ENCODE data around the gene IRAK3. TPM values are rescaled to one million over a fixed set of nuclear protein-coding genes. Genes with fewer than 3 reads are reported as not detected.

IRAK3 gene
- total RNA-seq, 1 experiment from 2014 or later = 0.07 TPM

- no peak for DNase-seq
- no peaks in the 10 kb centered on the region; the same call in 1 of the 2 replicates for H3K9me3 ChIP-seq (ENCODE audit: insufficient read depth, low read depth)
- H3K36me3 ChIP-seq (ENCODE audit: low read depth) = no peaks in the 10 kb centered on the region
- POLR2A ChIA-PET (ENCODE audit: unreplicated experiment) = interaction anchor here (0.5 kb wide), 1 partner anchor 428 kb away, joined by 19 read pairs; no protein-coding TSS in a partner anchor
- no peaks in the 10 kb centered on the region for H3K27me3 ChIP-seq (ENCODE audit: insufficient read depth, low read depth)
- TF ChIP-seq EZH2 (IDR thresholded peaks at IDR 0.05; ENCODE audit: low read depth) (no peak), CTCF (conservative IDR thresholded peaks at IDR 0.05) (no peak)
- peak overlapping the region; percentile 80 for H3K4me2 ChIP-seq
- H2AFZ ChIP-seq = peak overlapping the region; percentile 92; the same call in 1 of the 2 replicates
- H3K9me2 ChIP-seq (ENCODE audit: insufficient read depth) = 0 out of 2 replicates have a peak, but pooled peaks cover 3% of the 10 kb centered on the region
- peak overlapping the region; percentile 87; the same call in 1 of the 2 replicates for H3K27ac ChIP-seq
- peak overlapping the region; percentile 74; the same call in 1 of the 2 replicates for H3K4me3 ChIP-seq
- BruUV-seq (replicated peaks) = no TSS peak
- H3K4me1 ChIP-seq (replicated peaks; ENCODE audit: insufficient read depth) = peaks cover 10% of the 10 kb centered on the region
- peaks cover 22% of the 10 kb centered on the region for H3K79me2 ChIP-seq (ENCODE audit: low read depth)
- H3F3A ChIP-seq (ENCODE audit: insufficient read depth, low read depth) = peaks cover 19% of the 10 kb centered on the region
- intact Hi-C loops (cut with micrococcal nuclease; ENCODE audit: unreplicated experiment) = loop anchor here (2.0 kb wide), 1 partner anchor 38 kb away; the partner anchor contains the start of gene LLPH
- CTCF ChIA-PET = no interaction called here
- H4K20me1 ChIP-seq (ENCODE audit: insufficient read depth) = no peaks in the 10 kb centered on the region
Observed at GRCh38 chr12:66168410-66168809, 20.6 kb upstream of the IRAK3 start.

- Histone ChIP-seq H3K4me3 (peak within 1 kb of the TSS; percentile 74), H3K36me3 (ENCODE audit: low read depth) (no peaks in the 10 kb centered on the region), H3K9me3 (ENCODE audit: insufficient read depth, low read depth) (no peaks in the 10 kb centered on the region; the same call in 1 of the 2 replicates), H3F3A (ENCODE audit: insufficient read depth, low read depth) (peaks cover 19% of the 10 kb centered on the region), H4K20me1 (ENCODE audit: insufficient read depth) (no peaks in the 10 kb centered on the region), H2AFZ (peak within 1 kb of the TSS; percentile 92), H3K79me2 (ENCODE audit: low read depth) (peaks cover 22% of the 10 kb centered on the region), H3K27me3 (ENCODE audit: insufficient read depth, low read depth) (no peaks in the 10 kb centered on the region), H3K27ac (peak within 1 kb of the TSS; percentile 87), H3K4me1 (replicated peaks; ENCODE audit: insufficient read depth) (peaks cover 10% of the 10 kb centered on the region), H3K9me2 (ENCODE audit: insufficient read depth) (0 out of 2 replicates have a peak, but pooled peaks cover 3% of the 10 kb centered on the region), H3K4me2 (peak within 1 kb of the TSS; percentile 80)
- ChIA-PET POLR2A (ENCODE audit: unreplicated experiment) (interaction anchor here (0.5 to 0.7 kb wide), 6 partner anchors 46 to 710 kb away, joined by 3 to 19 read pairs (median 6); no protein-coding TSS in a partner anchor), CTCF (interaction anchor here (0.6 to 0.7 kb wide), 7 partner anchors 19 to 345 kb away, joined by 3 to 7 read pairs (median 4); no protein-coding TSS in a partner anchor)
- TF ChIP-seq CTCF (conservative IDR thresholded peaks at IDR 0.05) = peak; percentile 59; the same call in 1 of the 2 replicates
- TF ChIP-seq EZH2 (IDR thresholded peaks at IDR 0.05; ENCODE audit: low read depth) = no peak
- BruUV-seq (replicated peaks) = TSS peak; percentile 80
- intact Hi-C loops (cut with micrococcal nuclease; ENCODE audit: unreplicated experiment) = loop anchor here (1.0 to 2.0 kb wide), 2 partner anchors 39 to 133 kb away; partner anchors contain the start of genes HELB and LLPH
- DNase-seq = peak; percentile 80 to 84
Observed at GRCh38 chr12:66169221-66170170, 19.5 kb upstream of the IRAK3 start, which contains the start of gene TMBIM4. Gene TMBIM4, minus strand, starts transcription at chr12:66169996. Its CDS starts 45 bp downstream, at chr12:66169951.

- no TSS peak for BruUV-seq (replicated peaks)
Observed at GRCh38 chr12:66170606-66171005, 18.4 kb upstream of the IRAK3 start.

More at GRCh38 chr12:66170606-66171005, 18.4 kb upstream of the IRAK3 start:
- no peaks in the 10 kb centered on the region for H3K27me3 ChIP-seq (ENCODE audit: insufficient read depth, low read depth)
- no peaks in the 10 kb centered on the region for H4K20me1 ChIP-seq (ENCODE audit: insufficient read depth)
- peaks cover 22% of the 10 kb centered on the region for H3K79me2 ChIP-seq (ENCODE audit: low read depth)
- DNase-seq = no peak
- H3K9me2 ChIP-seq (ENCODE audit: insufficient read depth) = 0 out of 2 replicates have a peak, but pooled peaks cover 3% of the 10 kb centered on the region
- peaks cover 10% of the 10 kb centered on the region for H3K4me1 ChIP-seq (replicated peaks; ENCODE audit: insufficient read depth)
- POLR2A ChIA-PET (ENCODE audit: unreplicated experiment) = no interaction called here
- H2AFZ ChIP-seq = peak overlapping the region; percentile 92; the same call in 1 of the 2 replicates
- H3K4me3 ChIP-seq = peak overlapping the region; percentile 74
- peaks cover 19% of the 10 kb centered on the region for H3F3A ChIP-seq (ENCODE audit: insufficient read depth, low read depth)
- H3K27ac ChIP-seq = no peak overlapping the region
- H3K36me3 ChIP-seq (ENCODE audit: low read depth) = no peaks in the 10 kb centered on the region
- TF ChIP-seq CTCF (conservative IDR thresholded peaks at IDR 0.05) (no peak), EZH2 (IDR thresholded peaks at IDR 0.05; ENCODE audit: low read depth) (no peak)
- intact Hi-C loops (cut with micrococcal nuclease; ENCODE audit: unreplicated experiment) = no loop called here
- H3K9me3 ChIP-seq (ENCODE audit: insufficient read depth, low read depth) = no peaks in the 10 kb centered on the region; the same call in 1 of the 2 replicates
- H3K4me2 ChIP-seq = peak overlapping the region; percentile 80
- CTCF ChIA-PET = interaction anchor here (0.7 kb wide), 1 partner anchor 96 kb away, joined by 6 read pairs; no protein-coding TSS in a partner anchor
